IPS-20b (cell line): ENCODE results near the gene FAM136A.
"Not testable (repeated sequence)": the region's sequence is repeated elsewhere in the genome, so short reads cannot be mapped to it uniquely, and the experiment has no call there.

Source experiments
- H3K27ac ChIP-seq: one replicate; pipeline ENCODE4 v1.5.1; 2013; ENCODE audit warnings: low read length
- H3K27me3 ChIP-seq: 2 replicates; pipeline ENCODE4 v1.6.1; 2013; ENCODE audit warnings: mild to moderate bottlenecking, low read length, inconsistent platforms; ENCODE audit not compliant: insufficient read depth
- H3K36me3 ChIP-seq: 2 replicates; pipeline ENCODE4 v1.6.1; 2013; ENCODE audit warnings: low read depth, mild to moderate bottlenecking, inconsistent platforms, low read length, moderate library complexity; ENCODE audit not compliant: insufficient read depth
- H3K4me1 ChIP-seq: 2 replicates; pipeline ENCODE4 v1.6.1; 2013; ENCODE audit warnings: mild to moderate bottlenecking, control low read depth, inconsistent platforms, low read length, moderate library complexity; ENCODE audit not compliant: insufficient read depth
- H3K4me3 ChIP-seq: 2 replicates; pipeline ENCODE4 v1.5.1; 2013; ENCODE audit warnings: mild to moderate bottlenecking, low read length, inconsistent platforms
- H3K9ac ChIP-seq: 2 replicates; pipeline ENCODE4 v1.6.1; 2013; ENCODE audit warnings: low read depth, mild to moderate bottlenecking, inconsistent platforms, low read length, moderate library complexity
- H3K9me3 ChIP-seq: 2 replicates; pipeline ENCODE4 v1.6.1; 2013; ENCODE audit warnings: mild to moderate bottlenecking, low read depth, low read length, inconsistent platforms; ENCODE audit not compliant: insufficient read depth

FAM136A gene

DNA sequence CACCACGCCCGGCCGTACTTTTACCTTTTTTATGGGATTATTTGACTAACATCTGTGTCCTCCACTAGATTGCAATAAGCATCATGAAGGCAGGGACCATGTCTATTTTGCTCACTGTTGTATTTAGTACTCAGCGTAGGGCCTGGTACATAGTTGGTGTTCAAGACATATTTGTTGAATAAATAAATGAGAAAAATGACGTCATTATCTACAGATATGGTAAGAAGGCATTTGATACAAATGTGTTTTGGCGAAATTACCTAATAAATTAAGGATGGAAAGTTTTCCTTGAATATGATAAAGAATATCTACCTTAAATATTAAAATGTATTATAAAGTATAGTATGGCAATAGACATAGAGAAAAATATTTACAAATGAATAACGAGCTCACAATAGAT, 24.0 kb upstream of the FAM136A start:
- H3K9ac ChIP-seq = no peak overlapping the region
- H3K4me3 ChIP-seq = no peak overlapping the region
- H3K36me3 ChIP-seq = no peaks in the 10 kb centered on the region
- H3K27me3 ChIP-seq = no peaks in the 10 kb centered on the region
- H3K4me1 ChIP-seq = peaks cover 7% of the 10 kb centered on the region; the same call in 1 of the 2 replicates
- no peak overlapping the region for H3K27ac ChIP-seq
- H3K9me3 ChIP-seq = no peaks in the 10 kb centered on the region

DNA sequence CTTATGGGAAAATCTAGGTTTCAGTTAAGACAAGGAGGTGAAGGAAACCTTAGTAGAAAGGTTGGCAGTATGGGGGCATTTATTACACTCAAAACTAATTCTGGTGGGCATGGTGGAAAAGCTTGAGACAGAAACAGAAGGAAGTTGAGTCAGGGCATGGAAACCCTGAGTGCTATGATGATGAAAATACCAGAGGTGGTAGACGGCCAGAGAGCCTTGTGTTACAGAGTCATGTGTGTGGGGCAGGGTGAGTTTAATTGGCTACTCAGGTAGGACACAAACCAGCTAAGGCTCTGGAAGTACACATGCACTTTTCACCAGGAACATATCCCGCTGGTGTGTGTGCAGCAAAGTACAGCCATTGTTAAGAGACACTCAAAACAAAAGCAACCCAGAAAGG, 20.7 kb upstream of the FAM136A start:
- no peak overlapping the region for H3K9ac ChIP-seq
- H3K4me1 ChIP-seq = no peaks in the 10 kb centered on the region
- no peak overlapping the region for H3K4me3 ChIP-seq
- no peaks in the 10 kb centered on the region for H3K27me3 ChIP-seq
- no peaks in the 10 kb centered on the region for H3K9me3 ChIP-seq
- no peaks in the 10 kb centered on the region for H3K36me3 ChIP-seq
- no peak overlapping the region for H3K27ac ChIP-seq

DNA sequence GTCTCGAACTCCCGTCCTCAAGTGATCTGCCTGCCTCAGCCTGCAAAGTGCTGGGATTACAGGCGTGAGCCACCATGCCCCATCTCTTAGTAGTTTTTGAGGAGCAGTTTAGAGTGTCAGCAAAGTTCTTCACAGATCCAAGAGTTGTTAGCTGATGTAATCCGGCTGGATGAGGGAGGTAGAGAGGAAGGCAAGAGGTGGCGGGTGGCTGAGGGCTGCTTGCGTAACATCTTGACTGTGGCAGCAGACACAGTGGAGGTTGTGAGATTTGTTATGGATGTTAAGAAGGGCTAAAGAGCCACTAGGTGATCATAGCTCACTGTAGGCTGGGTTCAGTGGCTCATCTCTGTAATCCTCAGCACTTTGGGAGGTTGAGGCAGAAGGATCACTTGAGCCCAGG, 19.5 kb upstream of the FAM136A start:
- H3K36me3 ChIP-seq = no peaks in the 10 kb centered on the region
- H3K27ac ChIP-seq = no peak overlapping the region
- H3K9ac ChIP-seq = no peak overlapping the region
- no peak overlapping the region for H3K4me3 ChIP-seq
- no peaks in the 10 kb centered on the region for H3K9me3 ChIP-seq
- no peaks in the 10 kb centered on the region for H3K4me1 ChIP-seq
- H3K27me3 ChIP-seq = no peaks in the 10 kb centered on the region

DNA sequence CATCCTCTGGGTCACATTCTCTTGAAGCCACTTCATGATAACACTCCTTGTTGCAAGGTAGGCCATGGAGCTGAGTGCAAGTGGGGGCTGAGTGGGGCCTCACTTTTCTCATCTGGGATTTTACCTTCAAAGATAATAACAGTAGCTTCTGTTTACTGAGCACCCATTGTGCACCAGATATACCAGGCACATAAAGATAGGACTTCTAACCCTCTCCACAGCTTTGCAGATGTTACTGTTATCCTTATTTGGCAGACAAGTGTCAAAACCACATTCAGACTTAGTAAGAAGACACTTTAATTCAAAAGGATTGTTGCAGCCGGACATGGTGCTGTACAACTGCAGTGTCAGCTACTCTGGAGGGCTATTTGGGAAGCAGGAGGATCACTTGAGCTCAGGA, 12.8 kb upstream of the FAM136A start:
- Histone ChIP-seq H3K9ac (no peak overlapping the region), H3K27me3 (no peaks in the 10 kb centered on the region), H3K4me3 (no peak overlapping the region), H3K27ac (no peak overlapping the region), H3K36me3 (no peaks in the 10 kb centered on the region), H3K9me3 (no peaks in the 10 kb centered on the region), H3K4me1 (no peaks in the 10 kb centered on the region)

GRCh38 chr2:70312560-70312959, 10.7 kb upstream of the FAM136A start:
- Histone ChIP-seq H3K4me3 (no peak overlapping the region), H3K9ac (no peak overlapping the region), H3K36me3 (no peaks in the 10 kb centered on the region), H3K9me3 (no peaks in the 10 kb centered on the region), H3K4me1 (no peaks in the 10 kb centered on the region), H3K27me3 (no peaks in the 10 kb centered on the region), H3K27ac (no peak overlapping the region)

- no peaks in the 10 kb centered on the region for H3K9me3 ChIP-seq
- no peak overlapping the region for H3K9ac ChIP-seq
- H3K27ac ChIP-seq = no peak overlapping the region
- H3K4me3 ChIP-seq = no peak overlapping the region
- H3K4me1 ChIP-seq = no peaks in the 10 kb centered on the region
- no peaks in the 10 kb centered on the region for H3K27me3 ChIP-seq
- no peaks in the 10 kb centered on the region for H3K36me3 ChIP-seq
These were observed 9.0 kb upstream of the FAM136A start for GRCh38 chr2:70310899-70311298.

DNA sequence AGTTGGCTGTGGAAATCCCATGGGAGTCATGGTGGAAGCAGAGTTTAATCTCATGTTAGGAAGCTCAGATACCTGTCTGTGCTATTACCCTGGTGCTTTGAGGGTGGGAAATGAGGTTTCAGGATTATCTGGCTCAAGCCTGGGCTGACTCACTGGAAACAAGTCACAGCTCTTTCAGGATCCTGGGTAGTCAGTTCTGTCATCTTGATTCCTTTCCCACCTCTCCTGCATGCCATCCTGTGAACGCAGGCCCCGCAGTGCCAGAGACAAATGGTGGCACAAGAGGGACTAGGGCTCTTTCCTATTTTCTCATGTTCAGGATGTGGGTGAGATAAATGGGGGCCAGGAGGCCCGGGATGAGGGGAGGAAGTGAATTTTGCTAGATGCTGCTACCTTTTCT, 3.7 kb upstream of the FAM136A start:
- Histone ChIP-seq H3K4me1 (peaks cover 16% of the 10 kb centered on the region), H3K27ac (no peak overlapping the region), H3K4me3 (no peak overlapping the region), H3K27me3 (no peaks in the 10 kb centered on the region), H3K36me3 (peaks cover 2% of the 10 kb centered on the region; the same call in 1 of the 2 replicates), H3K9ac (no peak overlapping the region), H3K9me3 (0 out of 2 replicates have a peak, but pooled peaks cover 6% of the 10 kb centered on the region)

DNA sequence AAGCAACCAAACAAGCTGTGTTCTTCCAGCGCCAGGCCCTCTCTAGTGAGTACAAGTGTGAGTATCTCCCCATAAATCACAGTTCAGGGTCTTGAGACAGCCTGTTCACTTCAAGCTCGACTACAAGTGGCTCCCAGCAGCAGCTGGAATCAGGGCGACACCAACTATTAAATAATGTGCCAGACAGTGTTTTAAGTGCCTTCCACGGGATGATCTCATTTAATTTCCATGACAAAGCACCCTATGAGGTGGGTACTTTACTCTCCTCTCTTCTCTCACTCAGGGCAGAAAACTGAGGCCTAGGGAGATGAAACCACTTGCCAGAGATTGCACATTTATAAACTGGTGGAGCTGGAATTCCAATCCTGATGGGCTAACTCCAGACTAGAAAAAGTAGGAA, 2.6 kb upstream of the FAM136A start:
- H3K36me3 ChIP-seq = peaks cover 12% of the 10 kb centered on the region; the same call in 1 of the 2 replicates
- 0 out of 2 replicates have a peak, but pooled peaks cover 6% of the 10 kb centered on the region for H3K9me3 ChIP-seq
- H3K4me1 ChIP-seq = peaks cover 16% of the 10 kb centered on the region
- no peak overlapping the region for H3K4me3 ChIP-seq
- no peaks in the 10 kb centered on the region for H3K27me3 ChIP-seq
- no peak overlapping the region for H3K9ac ChIP-seq
- no peak overlapping the region for H3K27ac ChIP-seq

DNA sequence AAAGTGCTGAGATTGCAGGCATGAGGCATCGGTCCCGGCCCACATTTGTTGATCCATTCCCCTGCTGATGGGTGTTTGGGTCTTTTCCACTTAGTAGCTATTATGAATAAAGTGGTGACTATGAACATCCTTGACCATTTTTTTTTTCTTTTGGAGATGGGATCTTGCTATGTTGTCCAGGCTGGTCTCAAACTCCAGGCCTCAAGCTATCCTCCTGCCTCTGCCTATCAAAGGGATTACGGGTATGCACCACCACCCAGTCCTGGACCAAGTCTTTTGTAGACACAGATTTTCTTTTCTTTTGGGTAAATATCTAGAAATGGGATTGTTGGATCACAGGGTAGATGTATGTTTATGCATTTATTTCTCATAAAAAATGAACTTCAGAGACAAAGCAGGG, 1.3 kb upstream of the FAM136A start:
- H3K4me3 ChIP-seq = no peak overlapping the region
- H3K27me3 ChIP-seq = no peaks in the 10 kb centered on the region
- H3K27ac ChIP-seq = no peak overlapping the region
- H3K36me3 ChIP-seq = peaks cover 24% of the 10 kb centered on the region
- 0 out of 2 replicates have a peak, but pooled peaks cover 6% of the 10 kb centered on the region for H3K9me3 ChIP-seq
- H3K9ac ChIP-seq = no peak overlapping the region
- H3K4me1 ChIP-seq = peaks cover 16% of the 10 kb centered on the region

GRCh38 chr2:70302195-70302546, 304 bp upstream of the FAM136A start:
- not testable (repeated sequence) for H3K9me3 ChIP-seq, H3K27ac ChIP-seq, H3K9ac ChIP-seq, H3K27me3 ChIP-seq
- Histone ChIP-seq H3K36me3 (peaks cover 33% of the 10 kb centered on the region), H3K4me3 (peak overlapping the region; percentile 88; the same call in 1 of the 2 replicates), H3K4me1 (peaks cover 16% of the 10 kb centered on the region)

DNA sequence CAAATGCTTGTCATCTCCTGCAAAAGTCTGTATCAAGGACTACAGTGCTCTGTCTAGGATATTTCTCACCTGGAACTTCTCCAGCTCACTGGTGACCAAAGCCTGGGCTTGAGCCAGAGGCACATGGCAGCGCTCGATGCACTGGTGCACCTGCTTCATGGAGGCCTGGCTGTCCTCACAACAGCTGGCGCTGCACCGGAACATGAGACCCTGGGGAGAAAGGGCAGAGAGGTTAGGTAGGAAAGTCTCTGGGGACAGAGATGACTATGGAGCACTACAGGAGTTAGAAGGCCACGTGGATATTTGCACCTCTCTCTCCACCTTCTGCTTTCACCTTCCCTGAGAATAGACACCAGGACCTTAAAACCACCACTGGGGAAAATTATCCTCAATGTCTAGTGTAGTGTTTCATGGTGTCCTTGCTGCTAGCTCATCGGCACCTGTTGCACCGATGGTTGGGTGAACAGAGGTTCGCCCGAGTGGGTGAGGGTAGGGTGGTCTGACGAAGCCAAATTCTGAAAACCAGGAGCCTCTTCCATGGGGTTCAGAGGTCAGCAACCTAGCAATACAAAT, 1.0 kb downstream of the FAM136A start:
- Histone ChIP-seq H3K27me3 (no peaks in the 10 kb centered on the region), H3K9me3 (0 out of 2 replicates have a peak, but pooled peaks cover 6% of the 10 kb centered on the region), H3K36me3 (peaks cover 45% of the 10 kb centered on the region), H3K4me3 (peak overlapping the region; percentile 88), H3K9ac (peak overlapping the region; percentile 97), H3K4me1 (peaks cover 16% of the 10 kb centered on the region), H3K27ac (peak overlapping the region; percentile 88)

- H3K27me3 ChIP-seq = not testable (repeated sequence)
These were observed 4.0 kb downstream of the FAM136A start for GRCh38 chr2:70297828-70298227.

More at GRCh38 chr2:70297828-70298227, 4.0 kb downstream of the FAM136A start:
- peaks cover 48% of the 10 kb centered on the region for H3K36me3 ChIP-seq
- not testable (repeated sequence) for H3K4me1 ChIP-seq, H3K4me3 ChIP-seq, H3K9ac ChIP-seq, H3K9me3 ChIP-seq, H3K27ac ChIP-seq
